GM23338 (cell line): ENCODE measurements around the gene SPC24. TPM values are rescaled to one million over a fixed set of nuclear protein-coding genes. Genes with fewer than 3 reads are reported as not detected.

ENCODE experiments used
- CTCF ChIP-seq, 2 experiments: fragments of 200-600 bp in 1 of 2; sonication (generic) in 1 of 2; conservative IDR thresholded peaks; 2 replicates each; pipeline versions ENCODE4 v1.5.1 to v1.6.1; 2016 to 2017; ENCODE audit warnings: antibody characterized with exemption in 2 of 2, low read depth in 2 of 2, mild to moderate bottlenecking in 2 of 2, moderate library complexity in 1 of 2
- ETS1 ChIP-seq: IDR thresholded peaks from 2 replicates; pipeline ENCODE4 v1.6.1; 2016; ENCODE audit warnings: antibody characterized with exemption
- EZH2 ChIP-seq: fragments of 200-600 bp; sonication (generic); IDR thresholded peaks from one replicate; pipeline ENCODE4 v1.8.0; 2017; ENCODE audit warnings: antibody characterized with exemption, mild to moderate bottlenecking, low read depth; ENCODE audit not compliant: unreplicated experiment
- POLR2AphosphoS5 ChIP-seq: IDR thresholded peaks from 2 replicates; pipeline ENCODE4 v1.6.1; 2016; ENCODE audit warnings: antibody characterized with exemption, low read depth
- polyA plus RNA-seq: library from polyadenylated mRNA; unstranded; fragments of >200 nt; fragmentation: Nextera tagmentation; extraction: Ambion mirVana; gene quantifications from 2 replicates; pipeline ENCODE4 v1.2.1, GENCODE V29; 2016
- total RNA-seq: library from RNA; depleted of rRNA; stranded (reverse); fragments of >200 nt; shearing (Covaris generic); gene quantifications from 2 replicates; pipeline ENCODE4 v1.2.3, GENCODE V29; 2014
- TF ChIP-seq, protein P1 (sequence below): fragments of 250-450 bp; sonication (Bioruptor Pico); IDR thresholded peaks from 2 replicates; pipeline ENCODE4 v1.5.0; 2020; ENCODE audit warnings: mild to moderate bottlenecking, moderate library complexity
- TF ChIP-seq, protein P2 (sequence below): IDR thresholded peaks from one replicate; pipeline ENCODE4 v1.6.1; 2018; ENCODE audit warnings: antibody characterized with exemption; ENCODE audit not compliant: unreplicated experiment

Gene SPC24
- total and polyA plus RNA-seq, 2 experiments from 2014 or later: 38.7 to 40.6 TPM

DNA sequence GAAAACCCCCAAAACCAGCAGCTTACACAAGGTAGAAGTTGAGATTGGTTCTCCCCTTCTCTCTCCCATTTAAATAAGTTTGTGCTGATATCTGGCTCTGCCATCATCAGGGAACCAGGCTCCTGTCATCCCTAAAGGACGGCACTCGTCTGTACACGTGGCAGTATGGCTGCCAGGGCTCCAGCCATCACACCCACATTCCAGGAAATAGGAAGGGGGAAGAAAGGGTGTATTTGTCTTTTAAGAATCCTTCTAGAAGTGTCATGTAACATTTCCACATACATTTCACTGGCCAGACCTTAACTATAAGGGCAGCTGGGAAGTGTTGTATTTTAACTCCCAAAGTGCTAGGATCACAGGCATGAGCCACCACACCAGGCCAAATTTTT is 10.1 kb downstream of the SPC24 start (continued):
- TF ChIP-seq, protein P1, sequence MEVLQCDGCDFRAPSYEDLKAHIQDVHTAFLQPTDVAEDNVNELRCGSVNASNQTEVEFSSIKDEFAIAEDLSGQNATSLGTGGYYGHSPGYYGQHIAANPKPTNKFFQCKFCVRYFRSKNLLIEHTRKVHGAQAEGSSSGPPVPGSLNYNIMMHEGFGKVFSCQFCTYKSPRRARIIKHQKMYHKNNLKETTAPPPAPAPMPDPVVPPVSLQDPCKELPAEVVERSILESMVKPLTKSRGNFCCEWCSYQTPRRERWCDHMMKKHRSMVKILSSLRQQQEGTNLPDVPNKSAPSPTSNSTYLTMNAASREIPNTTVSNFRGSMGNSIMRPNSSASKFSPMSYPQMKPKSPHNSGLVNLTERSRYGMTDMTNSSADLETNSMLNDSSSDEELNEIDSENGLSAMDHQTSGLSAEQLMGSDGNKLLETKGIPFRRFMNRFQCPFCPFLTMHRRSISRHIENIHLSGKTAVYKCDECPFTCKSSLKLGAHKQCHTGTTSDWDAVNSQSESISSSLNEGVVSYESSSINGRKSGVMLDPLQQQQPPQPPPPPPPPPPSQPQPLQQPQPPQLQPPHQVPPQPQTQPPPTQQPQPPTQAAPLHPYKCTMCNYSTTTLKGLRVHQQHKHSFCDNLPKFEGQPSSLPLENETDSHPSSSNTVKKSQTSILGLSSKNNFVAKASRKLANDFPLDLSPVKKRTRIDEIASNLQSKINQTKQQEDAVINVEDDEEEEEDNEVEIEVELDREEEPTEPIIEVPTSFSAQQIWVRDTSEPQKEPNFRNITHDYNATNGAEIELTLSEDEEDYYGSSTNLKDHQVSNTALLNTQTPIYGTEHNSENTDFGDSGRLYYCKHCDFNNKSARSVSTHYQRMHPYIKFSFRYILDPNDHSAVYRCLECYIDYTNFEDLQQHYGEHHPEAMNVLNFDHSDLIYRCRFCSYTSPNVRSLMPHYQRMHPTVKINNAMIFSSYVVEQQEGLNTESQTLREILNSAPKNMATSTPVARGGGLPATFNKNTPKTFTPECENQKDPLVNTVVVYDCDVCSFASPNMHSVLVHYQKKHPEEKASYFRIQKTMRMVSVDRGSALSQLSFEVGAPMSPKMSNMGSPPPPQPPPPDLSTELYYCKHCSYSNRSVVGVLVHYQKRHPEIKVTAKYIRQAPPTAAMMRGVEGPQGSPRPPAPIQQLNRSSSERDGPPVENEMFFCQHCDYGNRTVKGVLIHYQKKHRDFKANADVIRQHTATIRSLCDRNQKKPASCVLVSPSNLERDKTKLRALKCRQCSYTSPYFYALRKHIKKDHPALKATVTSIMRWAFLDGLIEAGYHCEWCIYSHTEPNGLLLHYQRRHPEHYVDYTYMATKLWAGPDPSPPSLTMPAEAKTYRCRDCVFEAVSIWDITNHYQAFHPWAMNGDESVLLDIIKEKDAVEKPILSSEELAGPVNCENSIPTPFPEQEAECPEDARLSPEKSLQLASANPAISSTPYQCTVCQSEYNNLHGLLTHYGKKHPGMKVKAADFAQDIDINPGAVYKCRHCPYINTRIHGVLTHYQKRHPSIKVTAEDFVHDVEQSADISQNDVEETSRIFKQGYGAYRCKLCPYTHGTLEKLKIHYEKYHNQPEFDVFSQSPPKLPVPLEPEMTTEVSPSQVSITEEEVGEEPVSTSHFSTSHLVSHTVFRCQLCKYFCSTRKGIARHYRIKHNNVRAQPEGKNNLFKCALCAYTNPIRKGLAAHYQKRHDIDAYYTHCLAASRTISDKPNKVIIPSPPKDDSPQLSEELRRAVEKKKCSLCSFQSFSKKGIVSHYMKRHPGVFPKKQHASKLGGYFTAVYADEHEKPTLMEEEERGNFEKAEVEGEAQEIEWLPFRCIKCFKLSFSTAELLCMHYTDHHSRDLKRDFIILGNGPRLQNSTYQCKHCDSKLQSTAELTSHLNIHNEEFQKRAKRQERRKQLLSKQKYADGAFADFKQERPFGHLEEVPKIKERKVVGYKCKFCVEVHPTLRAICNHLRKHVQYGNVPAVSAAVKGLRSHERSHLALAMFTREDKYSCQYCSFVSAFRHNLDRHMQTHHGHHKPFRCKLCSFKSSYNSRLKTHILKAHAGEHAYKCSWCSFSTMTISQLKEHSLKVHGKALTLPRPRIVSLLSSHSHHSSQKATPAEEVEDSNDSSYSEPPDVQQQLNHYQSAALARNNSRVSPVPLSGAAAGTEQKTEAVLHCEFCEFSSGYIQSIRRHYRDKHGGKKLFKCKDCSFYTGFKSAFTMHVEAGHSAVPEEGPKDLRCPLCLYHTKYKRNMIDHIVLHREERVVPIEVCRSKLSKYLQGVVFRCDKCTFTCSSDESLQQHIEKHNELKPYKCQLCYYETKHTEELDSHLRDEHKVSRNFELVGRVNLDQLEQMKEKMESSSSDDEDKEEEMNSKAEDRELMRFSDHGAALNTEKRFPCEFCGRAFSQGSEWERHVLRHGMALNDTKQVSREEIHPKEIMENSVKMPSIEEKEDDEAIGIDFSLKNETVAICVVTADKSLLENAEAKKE (CRISPR knock-in tag): no peak
- TF ChIP-seq POLR2AphosphoS5 (no peak), CTCF (conservative IDR thresholded peaks at IDR 0.05; ENCODE audit: low read depth in 2 of 2) (no peak), EZH2 (no peak), ETS1 (no peak)
- TF ChIP-seq, protein P2, sequence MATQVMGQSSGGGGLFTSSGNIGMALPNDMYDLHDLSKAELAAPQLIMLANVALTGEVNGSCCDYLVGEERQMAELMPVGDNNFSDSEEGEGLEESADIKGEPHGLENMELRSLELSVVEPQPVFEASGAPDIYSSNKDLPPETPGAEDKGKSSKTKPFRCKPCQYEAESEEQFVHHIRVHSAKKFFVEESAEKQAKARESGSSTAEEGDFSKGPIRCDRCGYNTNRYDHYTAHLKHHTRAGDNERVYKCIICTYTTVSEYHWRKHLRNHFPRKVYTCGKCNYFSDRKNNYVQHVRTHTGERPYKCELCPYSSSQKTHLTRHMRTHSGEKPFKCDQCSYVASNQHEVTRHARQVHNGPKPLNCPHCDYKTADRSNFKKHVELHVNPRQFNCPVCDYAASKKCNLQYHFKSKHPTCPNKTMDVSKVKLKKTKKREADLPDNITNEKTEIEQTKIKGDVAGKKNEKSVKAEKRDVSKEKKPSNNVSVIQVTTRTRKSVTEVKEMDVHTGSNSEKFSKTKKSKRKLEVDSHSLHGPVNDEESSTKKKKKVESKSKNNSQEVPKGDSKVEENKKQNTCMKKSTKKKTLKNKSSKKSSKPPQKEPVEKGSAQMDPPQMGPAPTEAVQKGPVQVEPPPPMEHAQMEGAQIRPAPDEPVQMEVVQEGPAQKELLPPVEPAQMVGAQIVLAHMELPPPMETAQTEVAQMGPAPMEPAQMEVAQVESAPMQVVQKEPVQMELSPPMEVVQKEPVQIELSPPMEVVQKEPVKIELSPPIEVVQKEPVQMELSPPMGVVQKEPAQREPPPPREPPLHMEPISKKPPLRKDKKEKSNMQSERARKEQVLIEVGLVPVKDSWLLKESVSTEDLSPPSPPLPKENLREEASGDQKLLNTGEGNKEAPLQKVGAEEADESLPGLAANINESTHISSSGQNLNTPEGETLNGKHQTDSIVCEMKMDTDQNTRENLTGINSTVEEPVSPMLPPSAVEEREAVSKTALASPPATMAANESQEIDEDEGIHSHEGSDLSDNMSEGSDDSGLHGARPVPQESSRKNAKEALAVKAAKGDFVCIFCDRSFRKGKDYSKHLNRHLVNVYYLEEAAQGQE: no peak
